HepG2 (cell line): ENCODE results near the gene PCGF2. TPM values are rescaled to one million over a fixed set of nuclear protein-coding genes. Genes with fewer than 3 reads are reported as not detected.
A peak's percentile ranks its signal among the peaks of the same experiment; 100 is the strongest.

Experiments used
- ARID3A ChIP-seq: IDR thresholded peaks from 2 replicates; pipeline ENCODE4 v1.6.1; 2012; ENCODE audit warnings: low read depth, low read length, improper control_type of control experiment
- ARNTL ChIP-seq: sonication (generic); formaldehyde crosslinking; IDR thresholded peaks from 2 replicates; pipeline ENCODE4 v1.4.0; 2020; ENCODE audit warnings: mild to moderate bottlenecking, missing genetic modification reagents
- ATF7 ChIP-seq, 2 experiments: fragments of 450-650 bp in 1 of 2; sonication (generic) in 1 of 2; formaldehyde crosslinking in 1 of 2; IDR thresholded peaks; 2 replicates each; pipeline versions ENCODE4 v1.4.0 to v1.6.1; 2016 to 2020; ENCODE audit warnings: antibody characterized with exemption in 1 of 2, mild to moderate bottlenecking in 1 of 2, missing genetic modification reagents in 1 of 2
- CHD2 ChIP-seq: IDR thresholded peaks from 2 replicates; pipeline ENCODE4 v1.6.1; 2011; ENCODE audit warnings: low read depth, low read length, improper control_type of control experiment
- FIP1L1 ChIP-seq: fragments of 200-400 bp; formaldehyde crosslinking; IDR thresholded peaks from 2 replicates; pipeline ENCODE4 v1.6.1; 2018; ENCODE audit warnings: low read depth, mild to moderate bottlenecking, low read length, moderate library complexity, borderline replicate concordance; ENCODE audit not compliant: insufficient read depth
- GPN1 ChIP-seq: sonication (generic); formaldehyde crosslinking; IDR thresholded peaks from 2 replicates; pipeline ENCODE4 v1.5.1; 2020; ENCODE audit warnings: missing genetic modification reagents, borderline replicate concordance
- GZF1 ChIP-seq: sonication (generic); formaldehyde crosslinking; IDR thresholded peaks from 2 replicates; pipeline ENCODE4 v1.5.1; 2020; ENCODE audit warnings: mild to moderate bottlenecking, missing genetic modification reagents
- ISL2 ChIP-seq: sonication (generic); formaldehyde crosslinking; IDR thresholded peaks from 2 replicates; pipeline ENCODE4 v1.5.0; 2020; ENCODE audit warnings: missing genetic modification reagents
- JUND ChIP-seq: sonication (generic); formaldehyde crosslinking; IDR thresholded peaks from 2 replicates; pipeline ENCODE4 v1.8.0; 2022; ENCODE audit warnings: mild to moderate bottlenecking, missing genetic modification reagents
- KAT2B ChIP-seq: fragments of 150-350 bp; IDR thresholded peaks from 2 replicates; pipeline ENCODE4 v1.6.1; 2014; ENCODE audit warnings: low read depth, low read length, borderline replicate concordance
- KLF9 ChIP-seq: IDR thresholded peaks from 2 replicates; pipeline ENCODE4 v1.6.1; 2016; ENCODE audit warnings: low read depth
- RARA ChIP-seq: IDR thresholded peaks from 2 replicates; pipeline ENCODE4 v1.6.1; 2016; ENCODE audit warnings: missing genetic modification reagents, missing compliant biosample characterization
- SSRP1 ChIP-seq: IDR thresholded peaks from 2 replicates; pipeline ENCODE4 v1.6.1; 2016; ENCODE audit warnings: control low read depth
- THAP11 ChIP-seq: IDR thresholded peaks from 2 replicates; pipeline ENCODE4 v1.6.1; 2016; ENCODE audit warnings: missing biosample characterization, missing genetic modification reagents
- ZFAT ChIP-seq: sonication (generic); formaldehyde crosslinking; conservative IDR thresholded peaks from 2 replicates; pipeline ENCODE4 v1.8.1; 2023; ENCODE audit warnings: missing genetic modification reagents, inconsistent platforms
- ZFP91 ChIP-seq: sonication (generic); formaldehyde crosslinking; IDR thresholded peaks from 2 replicates; pipeline ENCODE4 v1.9.0; 2022; ENCODE audit warnings: missing genetic modification reagents, mild to moderate bottlenecking, borderline replicate concordance
- ZNF558 ChIP-seq: sonication (generic); formaldehyde crosslinking; IDR thresholded peaks from 2 replicates; pipeline ENCODE4 v1.9.0; 2022; ENCODE audit warnings: mild to moderate bottlenecking, missing genetic modification reagents, borderline replicate concordance
- ZNF569 ChIP-seq: sonication (generic); formaldehyde crosslinking; IDR thresholded peaks from 2 replicates; pipeline ENCODE4 v1.5.0; 2020; ENCODE audit warnings: mild to moderate bottlenecking, missing genetic modification reagents, moderate library complexity, borderline replicate concordance
- ZNF7 ChIP-seq: IDR thresholded peaks from 2 replicates; pipeline ENCODE4 v1.6.1; 2016; ENCODE audit warnings: missing biosample characterization, missing genetic modification reagents
- ZSCAN9 ChIP-seq: IDR thresholded peaks from 2 replicates; pipeline ENCODE4 v1.6.1; 2016; ENCODE audit warnings: borderline replicate concordance
- polyA plus RNA-seq, 8 experiments: library from polyadenylated mRNA; depleted of rRNA in 3 of 8; stranded (reverse) in 7 of 8; unstranded in 1 of 8; fragments of >200 nt; fragmentation: Illumina TruSeq in 4 of 8; extraction: Trizol in 4 of 8; gene quantifications; 2 replicates each; pipeline versions ENCODE4 v1.2.1 to v1.2.3, GENCODE V29; 2011 to 2016; ENCODE audit warnings: low read depth in 4 of 8, missing spikeins in 1 of 8, mixed read lengths in 1 of 8; ENCODE audit not compliant: insufficient read depth in 1 of 8
- total RNA-seq, 5 experiments: library from RNA; depleted of rRNA; stranded (reverse); fragments of >200 nt; fragmentation: Illumina TruSeq; extraction: Trizol; gene quantifications; 2 replicates each; pipeline ENCODE4 v1.2.3, GENCODE V29; 2016; ENCODE audit warnings: low read depth in 1 of 5
- TF ChIP-seq, protein P1 (sequence below): sonication (generic); formaldehyde crosslinking; IDR thresholded peaks from 2 replicates; pipeline ENCODE4 v1.8.0; 2022; ENCODE audit warnings: mild to moderate bottlenecking, missing genetic modification reagents, moderate library complexity
- TF ChIP-seq, protein P2 (sequence below): sonication (generic); formaldehyde crosslinking; IDR thresholded peaks from 2 replicates; pipeline ENCODE4 v1.5.1; 2020; ENCODE audit warnings: missing genetic modification reagents, mild to moderate bottlenecking, borderline replicate concordance
- TF ChIP-seq, protein P3 (sequence below): sonication (generic); formaldehyde crosslinking; IDR thresholded peaks from 2 replicates; pipeline ENCODE4 v1.4.0; 2020; ENCODE audit warnings: missing genetic modification reagents

PCGF2 gene
- total and polyA plus RNA-seq, 2 of the 13 experiments (the other 11 are each of a cell fraction or from before 2014, with no cell fraction given), result 11.6 to 29.4 TPM

DNA sequence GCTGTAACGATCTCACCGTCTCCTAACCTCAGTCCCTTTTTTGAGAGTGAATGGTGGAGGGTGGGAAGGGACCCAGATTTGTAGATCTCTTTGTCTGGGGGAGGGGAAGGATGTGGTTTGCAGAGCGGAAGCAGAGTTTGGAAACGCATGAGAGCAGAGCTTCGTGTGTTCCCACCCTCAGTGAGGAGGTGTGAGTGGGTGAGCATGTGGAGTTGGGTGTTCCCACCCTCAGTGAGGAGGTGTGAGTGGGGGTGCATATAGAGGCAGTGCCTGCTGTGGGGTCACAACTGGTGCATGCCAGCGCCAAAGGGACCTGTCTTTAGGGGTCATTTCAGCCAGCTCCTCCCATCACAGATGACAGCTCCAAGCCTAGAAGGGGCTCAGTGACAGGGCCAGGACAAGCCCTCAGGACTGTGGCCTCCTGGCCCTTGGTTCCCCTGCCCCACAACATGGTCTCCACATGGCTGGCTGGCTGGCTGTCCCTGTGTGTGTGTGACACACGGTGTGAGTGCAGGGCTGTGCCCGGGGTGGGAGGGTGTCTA is 19.8 kb downstream of the PCGF2 start (continued):
- TF ChIP-seq ZNF558 (CRISPR knock-in tag), result no peak
- no peak for TF ChIP-seq ARNTL
- TF ChIP-seq, protein P1, sequence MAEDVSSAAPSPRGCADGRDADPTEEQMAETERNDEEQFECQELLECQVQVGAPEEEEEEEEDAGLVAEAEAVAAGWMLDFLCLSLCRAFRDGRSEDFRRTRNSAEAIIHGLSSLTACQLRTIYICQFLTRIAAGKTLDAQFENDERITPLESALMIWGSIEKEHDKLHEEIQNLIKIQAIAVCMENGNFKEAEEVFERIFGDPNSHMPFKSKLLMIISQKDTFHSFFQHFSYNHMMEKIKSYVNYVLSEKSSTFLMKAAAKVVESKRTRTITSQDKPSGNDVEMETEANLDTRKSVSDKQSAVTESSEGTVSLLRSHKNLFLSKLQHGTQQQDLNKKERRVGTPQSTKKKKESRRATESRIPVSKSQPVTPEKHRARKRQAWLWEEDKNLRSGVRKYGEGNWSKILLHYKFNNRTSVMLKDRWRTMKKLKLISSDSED (CRISPR knock-in tag), result no peak
- TF ChIP-seq ZFP91 (CRISPR knock-in tag), result 0 out of 2 replicates have a peak, but pooled peaks have one; percentile 20
- TF ChIP-seq ZNF569 (CRISPR knock-in tag), result no peak
- no peak for TF ChIP-seq RARA (CRISPR knock-in tag)
- no peak for TF ChIP-seq GPN1 (CRISPR knock-in tag)
- no peak for TF ChIP-seq KLF9
- TF ChIP-seq THAP11, result no peak
- no peak for TF ChIP-seq FIP1L1
- no peak for TF ChIP-seq ZNF7 (CRISPR knock-in tag)
- no peak for TF ChIP-seq KAT2B
- no peak for TF ChIP-seq ATF7 (IDR thresholded peaks at IDR 0.05)
- no peak for TF ChIP-seq ATF7 (CRISPR knock-in tag; IDR thresholded peaks at IDR 0.05)
- TF ChIP-seq SSRP1, result 0 out of 2 replicates have a peak, but pooled peaks have one; percentile 46
- no peak for TF ChIP-seq CHD2
- TF ChIP-seq ISL2 (CRISPR knock-in tag), result no peak
- TF ChIP-seq GZF1, result no peak
- TF ChIP-seq JUND, result no peak
- TF ChIP-seq ZFAT (CRISPR knock-in tag), result no peak
- TF ChIP-seq ARID3A, result no peak
- TF ChIP-seq, protein P2, sequence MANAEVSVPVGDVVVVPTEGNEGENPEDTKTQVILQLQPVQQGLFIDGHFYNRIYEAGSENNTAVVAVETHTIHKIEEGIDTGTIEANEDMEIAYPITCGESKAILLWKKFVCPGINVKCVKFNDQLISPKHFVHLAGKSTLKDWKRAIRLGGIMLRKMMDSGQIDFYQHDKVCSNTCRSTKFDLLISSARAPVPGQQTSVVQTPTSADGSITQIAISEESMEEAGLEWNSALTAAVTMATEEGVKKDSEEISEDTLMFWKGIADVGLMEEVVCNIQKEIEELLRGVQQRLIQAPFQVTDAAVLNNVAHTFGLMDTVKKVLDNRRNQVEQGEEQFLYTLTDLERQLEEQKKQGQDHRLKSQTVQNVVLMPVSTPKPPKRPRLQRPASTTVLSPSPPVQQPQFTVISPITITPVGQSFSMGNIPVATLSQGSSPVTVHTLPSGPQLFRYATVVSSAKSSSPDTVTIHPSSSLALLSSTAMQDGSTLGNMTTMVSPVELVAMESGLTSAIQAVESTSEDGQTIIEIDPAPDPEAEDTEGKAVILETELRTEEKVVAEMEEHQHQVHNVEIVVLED, result no peak
- TF ChIP-seq, protein P3, sequence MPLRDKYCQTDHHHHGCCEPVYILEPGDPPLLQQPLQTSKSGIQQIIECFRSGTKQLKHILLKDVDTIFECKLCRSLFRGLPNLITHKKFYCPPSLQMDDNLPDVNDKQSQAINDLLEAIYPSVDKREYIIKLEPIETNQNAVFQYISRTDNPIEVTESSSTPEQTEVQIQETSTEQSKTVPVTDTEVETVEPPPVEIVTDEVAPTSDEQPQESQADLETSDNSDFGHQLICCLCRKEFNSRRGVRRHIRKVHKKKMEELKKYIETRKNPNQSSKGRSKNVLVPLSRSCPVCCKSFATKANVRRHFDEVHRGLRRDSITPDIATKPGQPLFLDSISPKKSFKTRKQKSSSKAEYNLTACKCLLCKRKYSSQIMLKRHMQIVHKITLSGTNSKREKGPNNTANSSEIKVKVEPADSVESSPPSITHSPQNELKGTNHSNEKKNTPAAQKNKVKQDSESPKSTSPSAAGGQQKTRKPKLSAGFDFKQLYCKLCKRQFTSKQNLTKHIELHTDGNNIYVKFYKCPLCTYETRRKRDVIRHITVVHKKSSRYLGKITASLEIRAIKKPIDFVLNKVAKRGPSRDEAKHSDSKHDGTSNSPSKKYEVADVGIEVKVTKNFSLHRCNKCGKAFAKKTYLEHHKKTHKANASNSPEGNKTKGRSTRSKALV (CRISPR knock-in tag), result no peak
- no peak for TF ChIP-seq ZSCAN9 (CRISPR knock-in tag)
